GM10266 (cell line): Measurements from ENCODE around the gene SLC23A3.

Source experiments
- DNase-seq: peaks from one replicate; pipeline ENCODE4 v3.0.0; 2012; ENCODE audit errors: extremely low spot score
- TF ChIP-seq, protein P1 (sequence below): IDR thresholded peaks from 2 replicates; pipeline ENCODE4 v1.5.1; 2012; ENCODE audit warnings: mild to moderate bottlenecking, low read depth; ENCODE audit not compliant: control insufficient read depth, insufficient read depth; ENCODE audit errors: missing control alignments

Gene SLC23A3, protein sequence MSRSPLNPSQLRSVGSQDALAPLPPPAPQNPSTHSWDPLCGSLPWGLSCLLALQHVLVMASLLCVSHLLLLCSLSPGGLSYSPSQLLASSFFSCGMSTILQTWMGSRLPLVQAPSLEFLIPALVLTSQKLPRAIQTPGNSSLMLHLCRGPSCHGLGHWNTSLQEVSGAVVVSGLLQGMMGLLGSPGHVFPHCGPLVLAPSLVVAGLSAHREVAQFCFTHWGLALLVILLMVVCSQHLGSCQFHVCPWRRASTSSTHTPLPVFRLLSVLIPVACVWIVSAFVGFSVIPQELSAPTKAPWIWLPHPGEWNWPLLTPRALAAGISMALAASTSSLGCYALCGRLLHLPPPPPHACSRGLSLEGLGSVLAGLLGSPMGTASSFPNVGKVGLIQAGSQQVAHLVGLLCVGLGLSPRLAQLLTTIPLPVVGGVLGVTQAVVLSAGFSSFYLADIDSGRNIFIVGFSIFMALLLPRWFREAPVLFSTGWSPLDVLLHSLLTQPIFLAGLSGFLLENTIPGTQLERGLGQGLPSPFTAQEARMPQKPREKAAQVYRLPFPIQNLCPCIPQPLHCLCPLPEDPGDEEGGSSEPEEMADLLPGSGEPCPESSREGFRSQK

GRCh38 chr2:219169930-219170654 is at the start of gene SLC23A3:
Gene SLC23A3 (minus strand): TSS chr2:219170029. CDS start chr2:219169984, 45 bp downstream.
- no peak for DNase-seq
- TF ChIP-seq, protein P1, sequence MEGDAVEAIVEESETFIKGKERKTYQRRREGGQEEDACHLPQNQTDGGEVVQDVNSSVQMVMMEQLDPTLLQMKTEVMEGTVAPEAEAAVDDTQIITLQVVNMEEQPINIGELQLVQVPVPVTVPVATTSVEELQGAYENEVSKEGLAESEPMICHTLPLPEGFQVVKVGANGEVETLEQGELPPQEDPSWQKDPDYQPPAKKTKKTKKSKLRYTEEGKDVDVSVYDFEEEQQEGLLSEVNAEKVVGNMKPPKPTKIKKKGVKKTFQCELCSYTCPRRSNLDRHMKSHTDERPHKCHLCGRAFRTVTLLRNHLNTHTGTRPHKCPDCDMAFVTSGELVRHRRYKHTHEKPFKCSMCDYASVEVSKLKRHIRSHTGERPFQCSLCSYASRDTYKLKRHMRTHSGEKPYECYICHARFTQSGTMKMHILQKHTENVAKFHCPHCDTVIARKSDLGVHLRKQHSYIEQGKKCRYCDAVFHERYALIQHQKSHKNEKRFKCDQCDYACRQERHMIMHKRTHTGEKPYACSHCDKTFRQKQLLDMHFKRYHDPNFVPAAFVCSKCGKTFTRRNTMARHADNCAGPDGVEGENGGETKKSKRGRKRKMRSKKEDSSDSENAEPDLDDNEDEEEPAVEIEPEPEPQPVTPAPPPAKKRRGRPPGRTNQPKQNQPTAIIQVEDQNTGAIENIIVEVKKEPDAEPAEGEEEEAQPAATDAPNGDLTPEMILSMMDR: no peak

- peak; percentile 94 for DNase-seq
- TF ChIP-seq, protein P1: no peak
These were observed 49.2 kb upstream of the SLC23A3 start, which contains the start of gene ABCB6 for GRCh38 chr2:219218732-219219701. Gene ABCB6 (minus strand): TSS chr2:219218958. CDS start chr2:219218673, 285 bp downstream.

GRCh38 chr2:219218217-219218731 is 48.4 kb upstream of the SLC23A3 start:
- DNase-seq: peak; percentile 57
- TF ChIP-seq, protein P1: no peak

- DNase-seq: no peak
- TF ChIP-seq, protein P1: no peak
These were observed 46.7 kb upstream of the SLC23A3 start for GRCh38 chr2:219216535-219216915.

- TF ChIP-seq, protein P1: no peak
These were observed 46.2 kb upstream of the SLC23A3 start for GRCh38 chr2:219215871-219216534.

GRCh38 chr2:219214786-219215185 is 45.0 kb upstream of the SLC23A3 start:
- no peak for DNase-seq
- TF ChIP-seq, protein P1: no peak

More at GRCh38 chr2:219215871-219216534, 46.2 kb upstream of the SLC23A3 start:
- DNase-seq: no peak
